ENCODE results near the gene BBS2.

GRCh38 chr16:56525236-56525635, 5.4 kb upstream of the BBS2 start:
- TF ChIP-seq EZH2 (IDR thresholded peaks at IDR 0.05) (no peak), FOXP2 (optimal IDR thresholded peaks at IDR 0.05; ENCODE audit: control extremely low read depth, extremely low read length, insufficient read depth) (no peak)

All from SK-N-MC (cell line).